ENCODE data around the gene HRG. TPM values are rescaled to one million over a fixed set of nuclear protein-coding genes. Genes with fewer than 3 reads are reported as not detected.

HRG gene
- polyA plus RNA-seq, 1 of the 3 experiments (the other 2 are of a cell fraction) = not detected

DNA sequence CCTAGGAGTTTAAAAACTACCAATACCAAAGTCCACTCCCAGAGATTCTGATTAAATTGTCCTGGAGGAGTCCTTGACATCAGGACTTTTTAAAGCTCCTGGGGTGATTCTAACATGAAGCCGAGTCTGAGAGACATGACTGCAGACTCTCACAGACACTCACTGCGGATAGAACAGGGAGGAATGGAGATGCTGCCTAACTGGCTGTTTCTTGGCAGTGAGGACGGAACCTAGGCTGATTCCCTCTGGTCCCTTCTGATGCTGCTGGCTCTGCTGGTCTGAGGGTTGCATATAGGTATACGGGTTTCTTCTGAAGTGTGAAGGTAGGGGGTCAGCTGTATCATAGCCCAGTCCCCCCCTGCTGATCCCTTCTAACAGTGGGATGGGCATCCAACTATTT is 1.3 kb upstream of the HRG start (continued):
- TF ChIP-seq, protein P1, sequence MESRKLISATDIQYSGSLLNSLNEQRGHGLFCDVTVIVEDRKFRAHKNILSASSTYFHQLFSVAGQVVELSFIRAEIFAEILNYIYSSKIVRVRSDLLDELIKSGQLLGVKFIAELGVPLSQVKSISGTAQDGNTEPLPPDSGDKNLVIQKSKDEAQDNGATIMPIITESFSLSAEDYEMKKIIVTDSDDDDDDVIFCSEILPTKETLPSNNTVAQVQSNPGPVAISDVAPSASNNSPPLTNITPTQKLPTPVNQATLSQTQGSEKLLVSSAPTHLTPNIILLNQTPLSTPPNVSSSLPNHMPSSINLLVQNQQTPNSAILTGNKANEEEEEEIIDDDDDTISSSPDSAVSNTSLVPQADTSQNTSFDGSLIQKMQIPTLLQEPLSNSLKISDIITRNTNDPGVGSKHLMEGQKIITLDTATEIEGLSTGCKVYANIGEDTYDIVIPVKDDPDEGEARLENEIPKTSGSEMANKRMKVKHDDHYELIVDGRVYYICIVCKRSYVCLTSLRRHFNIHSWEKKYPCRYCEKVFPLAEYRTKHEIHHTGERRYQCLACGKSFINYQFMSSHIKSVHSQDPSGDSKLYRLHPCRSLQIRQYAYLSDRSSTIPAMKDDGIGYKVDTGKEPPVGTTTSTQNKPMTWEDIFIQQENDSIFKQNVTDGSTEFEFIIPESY (IDR thresholded peaks at IDR 0.05; ENCODE audit: borderline replicate concordance, low read depth) = no peak

DNA sequence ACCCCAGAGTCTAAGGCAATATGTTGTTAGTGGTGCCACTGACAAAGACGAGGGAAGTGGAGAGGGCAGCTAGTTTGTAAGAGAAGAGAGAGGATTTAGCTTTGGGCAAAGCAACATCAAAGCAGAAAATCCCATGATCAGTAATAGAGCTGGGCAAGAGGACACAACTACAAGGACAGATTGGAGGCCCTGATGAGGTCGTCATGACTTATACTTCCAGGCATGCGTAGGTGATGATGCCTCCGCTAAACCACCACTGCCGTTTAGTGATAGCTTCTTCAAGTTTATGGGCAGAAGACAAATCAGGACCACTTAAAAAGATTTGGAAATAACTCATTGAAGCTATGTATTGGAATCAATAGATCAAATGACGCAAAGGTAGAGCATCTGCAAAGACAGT is 2.6 kb downstream of the HRG start:
- TF ChIP-seq EZH2phosphoT487 (IDR thresholded peaks at IDR 0.05; ENCODE audit: borderline replicate concordance, low read depth) (no peak), FOSL2 (IDR thresholded peaks at IDR 0.05; ENCODE audit: borderline replicate concordance, low read depth) (no peak), MEF2A (IDR thresholded peaks at IDR 0.05; ENCODE audit: borderline replicate concordance, low read depth) (no peak), TCF12 (IDR thresholded peaks at IDR 0.05) (no peak), GATA2 (CRISPR knock-in tag; IDR thresholded peaks at IDR 0.05) (no peak), JUND (IDR thresholded peaks at IDR 0.05) (no peak), CHD2 (IDR thresholded peaks at IDR 0.05; ENCODE audit: low read length, partially characterized antibody) (no peak)
- TF ChIP-seq, protein P2, sequence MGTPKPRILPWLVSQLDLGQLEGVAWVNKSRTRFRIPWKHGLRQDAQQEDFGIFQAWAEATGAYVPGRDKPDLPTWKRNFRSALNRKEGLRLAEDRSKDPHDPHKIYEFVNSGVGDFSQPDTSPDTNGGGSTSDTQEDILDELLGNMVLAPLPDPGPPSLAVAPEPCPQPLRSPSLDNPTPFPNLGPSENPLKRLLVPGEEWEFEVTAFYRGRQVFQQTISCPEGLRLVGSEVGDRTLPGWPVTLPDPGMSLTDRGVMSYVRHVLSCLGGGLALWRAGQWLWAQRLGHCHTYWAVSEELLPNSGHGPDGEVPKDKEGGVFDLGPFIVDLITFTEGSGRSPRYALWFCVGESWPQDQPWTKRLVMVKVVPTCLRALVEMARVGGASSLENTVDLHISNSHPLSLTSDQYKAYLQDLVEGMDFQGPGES (IDR thresholded peaks at IDR 0.05; ENCODE audit: low read depth, low read length) = no peak
- 33% methylated on average over 6 of the region's 6 CpGs for WGBS (ENCODE audit: low lambda C conversion rate)
- Histone ChIP-seq H2AFZ (ENCODE audit: low read depth) (no peak overlapping the region), H3K27ac (ENCODE audit: low read depth in 2 of 2, low read length in 1 of 2) (no peak overlapping the region), H3K79me2 (ENCODE audit: insufficient read depth) (no peaks in the 10 kb centered on the region), H3K36me3 (replicated peaks in 1 of 2; ENCODE audit: control insufficient read depth in 1 of 2, insufficient read depth in 2 of 2, low read length in 1 of 2) (no peaks in the 10 kb centered on the region), H3K4me2 (no peak overlapping the region), H3K27me3 (ENCODE audit: insufficient read depth) (peaks cover 4% of the 10 kb centered on the region; the same call in 1 of the 2 replicates), H4K20me1 (ENCODE audit: insufficient read depth) (no peaks in the 10 kb centered on the region), H3K4me3 (ENCODE audit: low read depth in 2 of 2, low read length in 1 of 2) (no peak overlapping the region), H3F3A (replicated peaks; ENCODE audit: insufficient read depth) (no peaks in the 10 kb centered on the region), H3K4me1 (ENCODE audit: control insufficient read depth in 1 of 2, insufficient read depth in 2 of 2, low read depth in 1 of 2, low read length in 1 of 2) (no peaks in the 10 kb centered on the region), H3K9ac (no peak overlapping the region), H3K9me2 (no peaks in the 10 kb centered on the region), H3K9me3 (no peaks in the 10 kb centered on the region)
- ChIA-PET CTCF (interaction anchor here (1.0 to 2.4 kb wide), 2 partner anchors 51 to 53 kb away, joined by 4 to 7 read pairs; no protein-coding TSS in a partner anchor), POLR2A (no interaction called here)
- no peak for DNase-seq

DNA sequence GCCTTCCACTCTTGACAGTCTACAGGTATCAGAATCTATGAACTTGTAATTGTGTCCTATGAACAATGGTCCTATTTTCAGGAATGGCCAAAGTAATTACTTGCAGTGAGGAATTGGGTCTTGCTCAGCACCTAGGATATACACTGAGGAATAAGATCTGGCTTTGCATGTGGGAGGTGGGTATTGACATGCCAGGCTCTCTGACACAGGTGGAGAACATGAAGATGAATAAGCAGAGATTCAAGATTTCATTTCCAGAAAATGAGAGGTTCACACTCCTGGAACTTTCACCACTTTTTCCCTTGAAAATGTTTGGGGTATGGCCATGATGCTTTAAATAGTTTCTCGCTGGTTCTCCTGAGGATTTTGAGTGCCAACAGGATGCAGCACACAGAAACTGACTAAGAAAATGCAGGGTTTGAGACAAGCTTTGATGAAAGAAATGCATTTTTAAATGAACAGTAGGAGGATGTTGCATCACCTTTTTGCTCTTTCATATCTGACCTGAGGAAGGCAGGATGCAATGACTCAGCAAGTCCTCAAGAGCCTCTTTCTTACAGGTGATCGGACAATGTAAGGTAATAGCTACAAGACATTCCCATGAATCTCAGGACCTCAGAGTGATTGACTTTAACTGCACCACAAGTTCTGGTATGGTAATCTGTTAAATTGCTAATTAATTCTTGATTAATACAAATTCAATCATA is 3.7 kb downstream of the HRG start:
- ChIA-PET POLR2A (no interaction called here), CTCF (interaction anchor here (2.4 kb wide), 1 partner anchor 55 kb away, joined by 7 read pairs; no protein-coding TSS in a partner anchor)
- Histone ChIP-seq H4K20me1 (ENCODE audit: insufficient read depth) (no peaks in the 10 kb centered on the region), H2AFZ (ENCODE audit: low read depth) (no peak overlapping the region), H3K4me1 (ENCODE audit: control insufficient read depth in 1 of 2, insufficient read depth in 2 of 2, low read depth in 1 of 2, low read length in 1 of 2) (no peaks in the 10 kb centered on the region), H3K9me3 (no peaks in the 10 kb centered on the region), H3F3A (replicated peaks; ENCODE audit: insufficient read depth) (no peaks in the 10 kb centered on the region), H3K36me3 (replicated peaks in 1 of 2; ENCODE audit: control insufficient read depth in 1 of 2, insufficient read depth in 2 of 2, low read length in 1 of 2) (no peaks in the 10 kb centered on the region), H3K4me2 (no peak overlapping the region), H3K27me3 (ENCODE audit: insufficient read depth) (peaks cover 15% of the 10 kb centered on the region; the same call in 1 of the 2 replicates), H3K79me2 (ENCODE audit: insufficient read depth) (no peaks in the 10 kb centered on the region), H3K27ac (ENCODE audit: low read depth in 2 of 2, low read length in 1 of 2) (no peak overlapping the region), H3K4me3 (ENCODE audit: low read depth in 2 of 2, low read length in 1 of 2) (no peak overlapping the region), H3K9ac (no peak overlapping the region), H3K9me2 (no peaks in the 10 kb centered on the region)
- 53% methylated on average over 2 of the region's 2 CpGs for WGBS (ENCODE audit: low lambda C conversion rate)
- DNase-seq = no peak
- TF ChIP-seq FOXM1 (IDR thresholded peaks at IDR 0.05; ENCODE audit: low read depth) (no peak), FOXJ3 (CRISPR knock-in tag; IDR thresholded peaks at IDR 0.05) (no peak), TEAD4 (IDR thresholded peaks at IDR 0.05; ENCODE audit: borderline replicate concordance, insufficient read depth) (no peak), CHD2 (IDR thresholded peaks at IDR 0.05; ENCODE audit: low read length, partially characterized antibody) (no peak), FOSL2 (IDR thresholded peaks at IDR 0.05; ENCODE audit: borderline replicate concordance, low read depth) (no peak)
- TF ChIP-seq, protein P3, sequence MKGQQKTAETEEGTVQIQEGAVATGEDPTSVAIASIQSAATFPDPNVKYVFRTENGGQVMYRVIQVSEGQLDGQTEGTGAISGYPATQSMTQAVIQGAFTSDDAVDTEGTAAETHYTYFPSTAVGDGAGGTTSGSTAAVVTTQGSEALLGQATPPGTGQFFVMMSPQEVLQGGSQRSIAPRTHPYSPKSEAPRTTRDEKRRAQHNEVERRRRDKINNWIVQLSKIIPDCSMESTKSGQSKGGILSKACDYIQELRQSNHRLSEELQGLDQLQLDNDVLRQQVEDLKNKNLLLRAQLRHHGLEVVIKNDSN (IDR thresholded peaks at IDR 0.05; ENCODE audit: borderline replicate concordance, low read depth) = no peak

Data from SK-N-SH (cell line).